ENCODE results near the gene AMOTL1. TPM values are rescaled to one million over a fixed set of nuclear protein-coding genes. Genes with fewer than 3 reads are reported as not detected.

The AMOTL1 gene
- polyA plus RNA-seq, 1 of the 3 experiments (the other 2 are of a cell fraction) = 10.7 TPM

- TF ChIP-seq ZBTB33 (IDR thresholded peaks at IDR 0.05; ENCODE audit: borderline replicate concordance, low read depth) = no peak
- no peak for TF ChIP-seq MAX (IDR thresholded peaks at IDR 0.05; ENCODE audit: low read depth)
- no peak for TF ChIP-seq TAF1 (IDR thresholded peaks at IDR 0.05; ENCODE audit: borderline replicate concordance, low read depth, low read length)
- TF ChIP-seq CHD2 (IDR thresholded peaks at IDR 0.05; ENCODE audit: low read length, partially characterized antibody) = no peak
These were observed 59.9 kb downstream of the AMOTL1 start (continued) for GRCh38 chr11:94828088-94828487.

GRCh38 chr11:94830722-94831510 is 62.8 kb downstream of the AMOTL1 start:
- H3K36me3 ChIP-seq (replicated peaks in 1 of 2; ENCODE audit: control insufficient read depth in 1 of 2, insufficient read depth in 2 of 2, low read length in 1 of 2) = peaks cover 72 to 74% of the 10 kb centered on the region in 2 experiments
- H3K27ac ChIP-seq (ENCODE audit: low read depth in 2 of 2, low read length in 1 of 2) = no peak overlapping the region
- no peaks in the 10 kb centered on the region for H3K9me3 ChIP-seq
- POLR2A ChIA-PET = no interaction called here
- peaks cover 5% of the 10 kb centered on the region; the same call in 1 of the 2 replicates for H3K79me2 ChIP-seq (ENCODE audit: insufficient read depth)
- TF ChIP-seq USF2 (IDR thresholded peaks at IDR 0.05; ENCODE audit: borderline replicate concordance, low read depth, low read length) (no peak), ELF1 (IDR thresholded peaks at IDR 0.05) (no peak), MXI1 (IDR thresholded peaks at IDR 0.05; ENCODE audit: low read depth, low read length) (no peak)
- H3K9me2 ChIP-seq = no peaks in the 10 kb centered on the region
- H3K4me3 ChIP-seq (ENCODE audit: low read depth in 2 of 2, low read length in 1 of 2) = no peak overlapping the region
- H3K9ac ChIP-seq = no peak overlapping the region
- no peak overlapping the region for H2AFZ ChIP-seq (ENCODE audit: low read depth)
- no peaks in the 10 kb centered on the region; the same call in 1 of the 2 replicates for H4K20me1 ChIP-seq (ENCODE audit: insufficient read depth)
- 95% methylated on average over 5 of the region's 5 CpGs for WGBS (ENCODE audit: low lambda C conversion rate)
- H3K27me3 ChIP-seq (ENCODE audit: insufficient read depth) = no peaks in the 10 kb centered on the region
- CTCF ChIA-PET = interaction anchor here (0.8 kb wide), 1 partner anchor 207 kb away, joined by 3 read pairs; no protein-coding TSS in a partner anchor
- peaks cover 0 to 9% of the 10 kb centered on the region in 2 experiments; a peak in 2 of 4 replicates for H3K4me1 ChIP-seq (ENCODE audit: control insufficient read depth in 1 of 2, insufficient read depth in 2 of 2, low read depth in 1 of 2, low read length in 1 of 2)
- no peak overlapping the region for H3K4me2 ChIP-seq
- no peaks in the 10 kb centered on the region for H3F3A ChIP-seq (replicated peaks; ENCODE audit: insufficient read depth)
- no peak for DNase-seq

- DNase-seq = no peak
- Histone ChIP-seq H3K27me3 (ENCODE audit: insufficient read depth) (no peaks in the 10 kb centered on the region), H4K20me1 (ENCODE audit: insufficient read depth) (no peaks in the 10 kb centered on the region; the same call in 1 of the 2 replicates), H3K4me1 (ENCODE audit: control insufficient read depth in 1 of 2, insufficient read depth in 2 of 2, low read depth in 1 of 2, low read length in 1 of 2) (peaks cover 0 to 9% of the 10 kb centered on the region in 2 experiments; a peak in 2 of 4 replicates), H3F3A (replicated peaks; ENCODE audit: insufficient read depth) (no peaks in the 10 kb centered on the region), H2AFZ (ENCODE audit: low read depth) (no peak overlapping the region), H3K79me2 (ENCODE audit: insufficient read depth) (peaks cover 5% of the 10 kb centered on the region; the same call in 1 of the 2 replicates), H3K4me3 (ENCODE audit: low read depth in 2 of 2, low read length in 1 of 2) (no peak overlapping the region), H3K4me2 (no peak overlapping the region), H3K9ac (no peak overlapping the region), H3K9me3 (no peaks in the 10 kb centered on the region), H3K9me2 (no peaks in the 10 kb centered on the region), H3K27ac (ENCODE audit: low read depth in 2 of 2, low read length in 1 of 2) (no peak overlapping the region; a peak in 1 of 4 replicates), H3K36me3 (replicated peaks in 1 of 2; ENCODE audit: control insufficient read depth in 1 of 2, insufficient read depth in 2 of 2, low read length in 1 of 2) (peaks cover 68 to 76% of the 10 kb centered on the region in 2 experiments)
- no peak for TF ChIP-seq YY1 (IDR thresholded peaks at IDR 0.05; ENCODE audit: low read depth)
- 87% methylated on average over 3 of the region's 3 CpGs for WGBS (ENCODE audit: low lambda C conversion rate)
- ChIA-PET CTCF (interaction anchor here (0.8 kb wide), 1 partner anchor 208 kb away, joined by 3 read pairs; no protein-coding TSS in a partner anchor), POLR2A (no interaction called here)
These were observed 63.4 kb downstream of the AMOTL1 start for GRCh38 chr11:94831529-94831928.
